NCI-H1105 treated with DMSO at 0.1 percent for 48 hours (cell line): ENCODE data around the gene DUX4.
"Not testable (repeated sequence)": the region's sequence is repeated elsewhere in the genome, so short reads cannot be mapped to it uniquely, and the experiment has no call there.

Experiments
- DNase-seq: peaks from one replicate; lab custom pipeline; 2025; lab: John Stamatoyannopoulos, UW

DUX4 gene

GRCh38 chr4:190173428-190173827, at the start of gene DUX4:
Gene DUX4 (plus strand): TSS chr4:190173774. CDS start chr4:190173774, 0 bp downstream.
- not testable (repeated sequence) for DNase-seq

- not testable (repeated sequence) for DNase-seq
Observed at GRCh38 chr4:190175436-190175835, 1.9 kb downstream of the DUX4 start.

DNA sequence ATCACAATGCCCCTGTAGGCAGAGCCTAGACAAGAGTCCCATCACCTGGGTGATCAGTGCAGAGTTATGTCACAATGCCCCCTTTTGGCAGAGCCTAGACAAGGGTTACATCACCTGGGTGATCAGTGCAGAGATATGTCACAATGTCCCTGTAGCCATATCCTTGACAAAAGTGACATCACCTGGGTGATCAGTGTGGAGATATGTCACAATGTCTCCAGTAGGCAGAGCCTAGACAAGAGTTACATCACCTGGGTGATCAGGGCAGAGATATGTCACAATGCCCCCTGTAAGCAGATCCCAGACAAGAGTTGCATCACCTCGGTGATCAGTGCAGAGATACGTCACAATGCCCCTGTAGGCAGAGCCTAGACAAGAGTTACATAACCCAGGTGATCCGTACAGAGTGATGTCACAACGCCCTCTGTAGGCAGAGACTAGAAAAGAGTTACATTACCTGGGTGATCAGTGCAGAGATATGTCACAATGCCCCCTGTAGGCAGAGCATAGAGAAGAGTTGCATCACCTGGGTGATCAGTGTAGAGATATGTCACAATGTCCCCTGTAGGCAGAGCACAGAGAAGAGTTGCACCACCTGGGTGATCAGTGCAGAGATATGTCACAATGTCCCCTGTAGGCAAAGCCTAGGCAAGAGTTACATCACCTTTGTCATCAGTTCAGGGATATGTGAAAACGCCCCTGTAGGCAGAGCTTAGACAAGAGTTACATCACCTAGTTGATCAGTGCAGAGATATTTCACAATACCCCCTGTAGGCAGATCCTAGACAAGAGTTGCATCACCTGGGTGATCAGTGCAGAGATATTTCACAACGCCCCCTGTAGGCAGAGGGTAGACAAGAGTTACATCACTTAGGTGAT, 4.4 kb downstream of the DUX4 start:
- DNase-seq: not testable (repeated sequence)

GRCh38 chr4:190178606-190178990, 5.0 kb downstream of the DUX4 start:
- not testable (repeated sequence) for DNase-seq

DNA sequence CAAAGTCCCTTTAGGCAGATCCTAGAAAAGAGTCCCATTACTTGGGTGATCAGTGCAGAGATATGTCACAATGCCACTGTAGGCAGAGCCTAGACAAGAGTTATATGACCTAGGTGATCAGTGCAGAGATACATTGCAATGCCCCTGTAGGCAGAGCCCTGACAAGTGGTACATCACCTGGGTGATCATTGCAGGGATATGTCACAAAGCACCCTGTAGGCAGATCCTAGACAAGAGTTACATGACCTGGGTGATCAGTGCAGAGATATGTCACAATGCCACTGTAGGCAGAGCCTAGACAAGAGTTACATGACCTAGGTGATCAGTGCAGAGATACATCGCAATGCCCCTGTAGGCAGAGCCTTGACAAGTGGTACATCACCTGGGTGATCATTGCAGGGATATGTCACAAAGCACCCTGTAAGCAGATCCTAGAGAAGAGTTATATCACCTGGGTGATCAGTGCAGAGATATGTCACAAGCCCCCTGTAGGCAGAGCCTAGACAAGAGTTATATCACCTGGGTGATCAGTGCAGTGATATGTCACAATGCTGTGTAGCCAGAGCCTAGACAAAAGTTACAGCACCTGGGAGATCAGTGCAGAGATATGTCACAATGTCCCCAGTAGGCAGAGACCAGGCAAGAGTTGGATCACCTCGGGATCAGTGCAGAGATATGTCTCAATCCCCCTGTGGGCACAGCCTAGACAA, 5.6 kb downstream of the DUX4 start:
- DNase-seq: not testable (repeated sequence)

DNA sequence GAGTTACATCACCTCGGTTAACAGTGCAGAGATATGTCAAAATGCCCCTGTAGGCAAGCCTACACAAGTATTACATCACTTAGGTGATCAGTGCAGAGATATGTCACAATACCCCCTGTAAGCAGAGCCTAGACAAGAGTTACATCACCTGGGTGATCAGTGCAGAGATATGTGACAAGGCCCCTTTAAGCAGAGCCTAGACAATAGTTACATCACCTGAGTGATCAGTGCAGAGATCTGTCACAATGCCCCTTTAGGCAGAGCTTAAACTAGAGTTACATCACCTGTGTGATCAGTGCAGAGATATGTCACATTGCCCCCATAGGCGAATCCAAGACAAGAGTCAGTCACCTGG, 6.1 kb downstream of the DUX4 start:
- not testable (repeated sequence) for DNase-seq

DNA sequence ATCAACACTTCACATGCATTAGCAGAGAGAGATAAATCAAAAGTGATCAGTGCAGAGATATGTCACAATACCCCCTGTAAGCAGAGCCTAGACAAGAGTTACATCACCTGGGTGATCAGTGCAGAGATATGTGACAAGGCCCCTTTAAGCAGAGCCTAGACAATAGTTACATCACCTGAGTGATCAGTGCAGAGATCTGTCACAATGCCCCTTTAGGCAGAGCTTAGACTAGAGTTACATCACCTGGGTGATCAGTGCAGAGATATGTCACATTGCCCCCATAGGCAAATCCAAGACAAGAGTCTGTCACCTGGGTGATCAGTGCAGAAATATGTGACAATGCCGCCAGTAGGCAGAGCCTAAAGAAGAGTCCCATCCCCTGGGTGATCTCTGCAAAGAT, 7.4 kb downstream of the DUX4 start:
- not testable (repeated sequence) for DNase-seq

- not testable (repeated sequence) for DNase-seq
Observed at GRCh38 chr4:190181481-190182100, 8.0 kb downstream of the DUX4 start.

DNA sequence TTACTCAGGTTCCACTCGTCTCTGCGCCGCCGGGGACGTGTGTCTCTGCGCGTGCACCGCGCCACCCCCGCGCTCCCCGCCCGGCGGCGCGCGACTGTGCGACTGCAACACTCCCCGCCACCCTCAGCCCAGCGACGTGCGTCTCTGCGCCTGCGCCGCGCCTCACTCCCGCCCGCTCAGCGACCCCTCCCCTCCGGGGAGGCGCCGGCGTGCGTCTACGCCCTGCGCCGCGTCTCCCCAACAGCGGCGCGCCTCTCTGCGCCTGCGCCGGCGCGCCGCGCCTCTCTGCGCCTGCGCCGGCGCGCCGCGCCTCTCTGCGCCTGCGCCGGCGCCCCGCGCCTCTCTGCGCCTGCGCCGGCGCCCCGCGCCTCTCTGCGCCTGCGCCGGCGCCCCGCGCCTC, 29.9 kb downstream of the DUX4 start:
- not testable (repeated sequence) for DNase-seq
